Lower lobe of right lung (tissue), 2 donors: ENCODE results near the gene SBF2. TPM values are rescaled to one million over a fixed set of nuclear protein-coding genes. Genes with fewer than 3 reads are reported as not detected.

Experiments used
- ATAC-seq, 2 donors: fragments of 200-7000 bp; cut with Tn5 transposase; one replicate each; pipeline ENCODE4 v1.9.1; 2020 to 2022; ENCODE audit warnings: mild to moderate bottlenecking in 2 of 2, moderate library complexity in 2 of 2
- DNase-seq: peaks from one replicate; pipeline ENCODE4 v3.0.0-alpha.2; 2020
- H3K27ac ChIP-seq: fragments of 200-600 bp; one replicate; pipeline ENCODE4 v1.8.0; 2022
- H3K27me3 ChIP-seq: fragments of 200-600 bp; one replicate; pipeline ENCODE4 v1.8.0; 2022; ENCODE audit warnings: low read depth
- H3K36me3 ChIP-seq: fragments of 200-600 bp; one replicate; pipeline ENCODE4 v1.8.0; 2022; ENCODE audit warnings: mild to moderate bottlenecking
- H3K4me1 ChIP-seq: fragments of 200-600 bp; one replicate; pipeline ENCODE4 v1.8.0; 2022
- H3K4me3 ChIP-seq: fragments of 200-600 bp; one replicate; pipeline ENCODE4 v1.8.0; 2022; ENCODE audit warnings: mild to moderate bottlenecking
- H3K9me3 ChIP-seq: fragments of 200-600 bp; one replicate; pipeline ENCODE4 v1.8.0; 2022
- CTCF ChIP-seq: fragments of 200-600 bp; IDR thresholded peaks from one replicate; pipeline ENCODE4 v1.8.0; 2022; ENCODE audit warnings: antibody characterized with exemption, mild to moderate bottlenecking
- intact Hi-C: fragments of 100-400 bp; cut with DNase I; formaldehyde crosslinking; loops from one replicate; pipeline ENCODE4 v1.11.0; 2022
- total RNA-seq: library from RNA; stranded (reverse); fragmentation: NEBNext Ultra II Directional; extraction: Animal tissue kit (Norgen Biotek cat#: 25700); gene quantifications from one replicate; pipeline ENCODE4 v1.2.1, GENCODE V29; 2021
- donor health status: DM: no; HTN: yes; CAD: no; lungs with severe emphysema.

The SBF2 gene
- total RNA-seq, 1 donor from 2014 or later: 41.3 TPM

- Histone ChIP-seq H3K27ac (no peak overlapping the region), H3K9me3 (no peaks in the 10 kb centered on the region), H3K4me1 (no peaks in the 10 kb centered on the region), H3K27me3 (no peaks in the 10 kb centered on the region), H3K4me3 (no peak overlapping the region), H3K36me3 (peaks cover 39% of the 10 kb centered on the region)
- DNase-seq: no peak
- ATAC-seq: no peak
- intact Hi-C loops: no loop called here
- TF ChIP-seq CTCF: no peak
These were observed 446.4 kb downstream of the SBF2 start for GRCh38 chr11:9847636-9848035.

GRCh38 chr11:9842923-9843322, 451.1 kb downstream of the SBF2 start:
- Histone ChIP-seq H3K27me3 (no peaks in the 10 kb centered on the region), H3K36me3 (peaks cover 47% of the 10 kb centered on the region), H3K27ac (no peak overlapping the region), H3K4me3 (no peak overlapping the region), H3K9me3 (no peaks in the 10 kb centered on the region), H3K4me1 (no peaks in the 10 kb centered on the region)
- ATAC-seq: no peak
- intact Hi-C loops: no loop called here
- TF ChIP-seq CTCF: no peak
- no peak for DNase-seq

- Histone ChIP-seq H3K27me3 (no peaks in the 10 kb centered on the region), H3K4me3 (no peak overlapping the region), H3K4me1 (no peaks in the 10 kb centered on the region), H3K27ac (no peak overlapping the region), H3K9me3 (no peaks in the 10 kb centered on the region), H3K36me3 (peaks cover 24% of the 10 kb centered on the region)
- TF ChIP-seq CTCF: no peak
- no peak for ATAC-seq
- intact Hi-C loops: no loop called here
- DNase-seq: no peak
These were observed 453.5 kb downstream of the SBF2 start for GRCh38 chr11:9840460-9841004.

GRCh38 chr11:9839550-9839949, 454.5 kb downstream of the SBF2 start:
- ATAC-seq (no peak), DNase-seq (no peak)
- intact Hi-C loops: no loop called here
- Histone ChIP-seq H3K9me3 (no peaks in the 10 kb centered on the region), H3K36me3 (peaks cover 16% of the 10 kb centered on the region), H3K27me3 (no peaks in the 10 kb centered on the region), H3K4me1 (no peaks in the 10 kb centered on the region), H3K4me3 (no peak overlapping the region), H3K27ac (no peak overlapping the region)
- no peak for TF ChIP-seq CTCF

- DNase-seq (no peak), ATAC-seq (no peak)
- Histone ChIP-seq H3K4me1 (no peaks in the 10 kb centered on the region), H3K9me3 (no peaks in the 10 kb centered on the region), H3K27me3 (no peaks in the 10 kb centered on the region), H3K4me3 (no peak overlapping the region), H3K27ac (no peak overlapping the region), H3K36me3 (peaks cover 16% of the 10 kb centered on the region)
- TF ChIP-seq CTCF: no peak
- intact Hi-C loops: no loop called here
These were observed 455.1 kb downstream of the SBF2 start for GRCh38 chr11:9838961-9839360.

GRCh38 chr11:9838229-9838628, 455.8 kb downstream of the SBF2 start:
- intact Hi-C loops: no loop called here
- no peaks in the 10 kb centered on the region for H3K27me3 ChIP-seq
- H3K4me3 ChIP-seq: no peak overlapping the region
- ATAC-seq (no peak), DNase-seq (no peak)
- TF ChIP-seq CTCF: no peak
- H3K36me3 ChIP-seq: peaks cover 16% of the 10 kb centered on the region
- no peaks in the 10 kb centered on the region for H3K9me3 ChIP-seq
- H3K27ac ChIP-seq: no peak overlapping the region
- no peaks in the 10 kb centered on the region for H3K4me1 ChIP-seq
